B cell (primary cell): ENCODE results near the gene VWA1.

Source experiments
- CTCF ChIP-seq: fragments of 200-600 bp; IDR thresholded peaks from one replicate; pipeline ENCODE4 v1.8.0; 2022; ENCODE audit warnings: antibody characterized with exemption, mild to moderate bottlenecking
- EZH2 ChIP-seq: IDR thresholded peaks from 2 replicates; pipeline ENCODE4 v1.6.1; 2012; ENCODE audit warnings: borderline replicate concordance, low read depth, mild to moderate bottlenecking, moderate library complexity, low read length; ENCODE audit not compliant: insufficient read depth, poor library complexity, severe bottlenecking

DNA sequence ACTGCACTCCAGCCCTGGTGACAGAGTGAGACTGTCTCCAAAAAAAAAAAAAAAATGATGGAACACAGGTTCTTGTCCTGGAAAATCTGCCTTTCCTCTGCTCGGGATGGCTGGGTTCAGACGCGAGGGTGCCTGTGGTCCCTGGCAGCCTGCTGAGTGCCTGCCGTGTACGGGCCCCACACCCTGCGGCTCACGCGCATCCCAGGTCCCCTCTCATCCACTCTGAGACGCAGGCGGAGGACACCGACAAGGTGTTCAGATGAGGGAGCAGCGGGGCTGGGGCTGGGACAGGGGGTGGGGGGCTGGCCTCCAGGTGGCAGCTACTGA is 10.1 kb upstream of the VWA1 start:
- no peak for TF ChIP-seq CTCF
- TF ChIP-seq EZH2, result no peak
